Liver (tissue), 9 donors: ENCODE data around the gene FITM2. TPM values are rescaled to one million over a fixed set of nuclear protein-coding genes. Genes with fewer than 3 reads are reported as not detected.

Experiments used
- DNase-seq: peaks from one replicate; pipeline ENCODE4 v3.0.0-alpha.2; 2017; ENCODE audit warnings: low spot score
- H3K27ac ChIP-seq, 2 donors: one replicate each; pipeline ENCODE4 v1.7.0; 2013; ENCODE audit warnings: inconsistent platforms in 2 of 2, low read length in 2 of 2, control low read depth in 1 of 2, low read depth in 1 of 2, mild to moderate bottlenecking in 1 of 2
- H3K27me3 ChIP-seq, 4 donors: one replicate each; pipeline versions ENCODE4 v1.6.1 to v1.7.0; 2013; ENCODE audit warnings: low read length in 3 of 4, inconsistent platforms in 1 of 4, mild to moderate bottlenecking in 1 of 4, moderate library complexity in 1 of 4; ENCODE audit not compliant: control insufficient read depth in 4 of 4, insufficient read depth in 4 of 4
- H3K36me3 ChIP-seq, 4 donors: one replicate each; pipeline versions ENCODE4 v1.6.1 to v1.7.0; 2013; ENCODE audit warnings: low read length in 3 of 4, mild to moderate bottlenecking in 3 of 4, low read depth in 1 of 4, moderate library complexity in 1 of 4; ENCODE audit not compliant: control insufficient read depth in 4 of 4, insufficient read depth in 3 of 4
- H3K4me1 ChIP-seq, 4 donors: one replicate each; pipeline versions ENCODE4 v1.6.1 to v1.7.0; 2013; ENCODE audit warnings: low read length in 3 of 4, mild to moderate bottlenecking in 3 of 4, moderate library complexity in 1 of 4; ENCODE audit not compliant: control insufficient read depth in 4 of 4, insufficient read depth in 4 of 4
- H3K4me3 ChIP-seq, 3 donors: one replicate each; pipeline versions ENCODE4 v1.6.1 to v1.7.0; 2013; ENCODE audit warnings: low read length in 3 of 3, control low read depth in 1 of 3, low read depth in 1 of 3, mild to moderate bottlenecking in 1 of 3
- H3K9ac ChIP-seq, 2 donors: one replicate each; pipeline ENCODE4 v1.7.0; 2013; ENCODE audit warnings: low read length in 2 of 2, mild to moderate bottlenecking in 2 of 2, moderate library complexity in 2 of 2, control low read depth in 1 of 2, low read depth in 1 of 2
- H3K9me3 ChIP-seq, 4 donors: one replicate each; pipeline versions ENCODE4 v1.6.1 to v1.7.0; 2013; ENCODE audit warnings: low read length in 3 of 4; ENCODE audit not compliant: control insufficient read depth in 4 of 4
- ATF3 ChIP-seq: IDR thresholded peaks from 2 replicates; pipeline ENCODE4 v1.6.1; 2016; ENCODE audit warnings: antibody characterized with exemption
- CTCF ChIP-seq: fragments of 150-350 bp; IDR thresholded peaks from 2 replicates; pipeline ENCODE4 v1.5.1; 2017; ENCODE audit warnings: improper control_type of control experiment, low read depth, low read length; ENCODE audit not compliant: missing input control
- EGR1 ChIP-seq, 2 donors: IDR thresholded peaks; 2 replicates each; pipeline ENCODE4 v1.6.1; 2016 to 2018; ENCODE audit warnings: antibody characterized with exemption in 2 of 2, low read depth in 2 of 2
- FOXA1 ChIP-seq: IDR thresholded peaks from 2 replicates; pipeline ENCODE4 v1.6.1; 2016; ENCODE audit warnings: antibody characterized with exemption
- FOXA2 ChIP-seq: IDR thresholded peaks from 2 replicates; pipeline ENCODE4 v1.6.1; 2016; ENCODE audit warnings: antibody characterized with exemption
- GABPA ChIP-seq, 2 donors: IDR thresholded peaks in 1 of 2; conservative IDR thresholded peaks in 1 of 2; 2 replicates each; pipeline ENCODE4 v1.6.1; 2016; ENCODE audit warnings: antibody characterized with exemption in 2 of 2, mild to moderate bottlenecking in 1 of 2, moderate library complexity in 1 of 2
- HNF4G ChIP-seq: IDR thresholded peaks from 2 replicates; pipeline ENCODE4 v1.6.1; 2016; ENCODE audit warnings: antibody characterized with exemption
- JUND ChIP-seq, 2 donors: IDR thresholded peaks; 2 replicates each; pipeline ENCODE4 v1.6.1; 2016; ENCODE audit warnings: antibody characterized with exemption in 2 of 2
- MAX ChIP-seq: IDR thresholded peaks from 2 replicates; pipeline ENCODE4 v1.6.1; 2016; ENCODE audit warnings: antibody characterized with exemption
- NR2F2 ChIP-seq: IDR thresholded peaks from 2 replicates; pipeline ENCODE4 v1.6.1; 2016; ENCODE audit warnings: antibody characterized with exemption
- RAD21 ChIP-seq, 2 donors: IDR thresholded peaks; 2 replicates each; pipeline ENCODE4 v1.6.1; 2016; ENCODE audit warnings: antibody characterized with exemption in 2 of 2, mild to moderate bottlenecking in 2 of 2
- RXRA ChIP-seq, 2 donors: IDR thresholded peaks; 2 replicates each; pipeline ENCODE4 v1.6.1; 2017 to 2018; ENCODE audit warnings: antibody characterized with exemption in 2 of 2, mild to moderate bottlenecking in 1 of 2
- SP1 ChIP-seq: IDR thresholded peaks from 2 replicates; pipeline ENCODE4 v1.6.1; 2018; ENCODE audit warnings: antibody characterized with exemption, mild to moderate bottlenecking
- TAF1 ChIP-seq: conservative IDR thresholded peaks from 2 replicates; pipeline ENCODE4 v1.6.1; 2016; ENCODE audit warnings: antibody characterized with exemption, mild to moderate bottlenecking
- YY1 ChIP-seq: IDR thresholded peaks from 2 replicates; pipeline ENCODE4 v1.6.1; 2016; ENCODE audit warnings: antibody characterized with exemption, mild to moderate bottlenecking
- ZBTB33 ChIP-seq: IDR thresholded peaks from 2 replicates; pipeline ENCODE4 v1.6.1; 2016; ENCODE audit warnings: antibody characterized with exemption
- WGBS: extraction: QIAGEN DNeasy Blood & Tissue Kit; methylation state at CpG from one replicate; pipeline ENCODE4 v1.1.7; 2013; 5-methylcytosine and 5-hydroxymethylcytosine counted together
- polyA plus RNA-seq, 2 donors: library from polyadenylated mRNA; stranded (reverse) in 1 of 2; unstranded in 1 of 2; fragments of 200-250 nt in 1 of 2; fragments of >200 nt in 1 of 2; fragmentation: Nextera tagmentation in 1 of 2; extraction: Ambion mirVana in 1 of 2; gene quantifications; one replicate each; pipeline versions ENCODE4 v1.2.1 to v1.2.3, GENCODE V29; 2013 to 2015
- total RNA-seq, 2 donors: library from RNA; depleted of rRNA; stranded (reverse); fragments of >200 nt; gene quantifications; one replicate each; pipeline ENCODE4 v1.2.3, GENCODE V29; 2014
- donor health status: healthy.
- donor health status: healthy.
- donor health status: healthy.
- donor health status: healthy.
- donor health status: healthy.

Gene FITM2
- total and polyA plus RNA-seq, 4 donors: 3.3 to 9.9 (median 3.9) TPM

GRCh38 chr20:44268802-44269201 is 42.2 kb downstream of the FITM2 start:
- Histone ChIP-seq H3K4me3 (no peak overlapping the region), H3K4me1 (no peaks in the 10 kb centered on the region), H3K27ac (no peak overlapping the region), H3K27me3 (no peaks in the 10 kb centered on the region), H3K9ac (no peak overlapping the region), H3K36me3 (peaks cover 0 to 4% (median 0%) of the 10 kb centered on the region in 4 donors), H3K9me3 (no peaks in the 10 kb centered on the region)
- no peak for DNase-seq
- no peak for TF ChIP-seq SP1
- no peak for TF ChIP-seq NR2F2
- no peak for TF ChIP-seq CTCF
- TF ChIP-seq JUND (IDR thresholded peaks at IDR 0.05): no peak
- no peak for TF ChIP-seq MAX
- TF ChIP-seq YY1: no peak
- no peak for TF ChIP-seq ATF3
- no peak for TF ChIP-seq EGR1 (IDR thresholded peaks at IDR 0.05; ENCODE audit: low read depth in 2 of 2)
- TF ChIP-seq GABPA (IDR thresholded peaks at IDR 0.05 in 1 of 2, conservative IDR thresholded peaks at IDR 0.05 in 1 of 2): no peak
- TF ChIP-seq RAD21 (IDR thresholded peaks at IDR 0.05): no peak
- WGBS: 95% methylated on average over 5 of the region's 5 CpGs

GRCh38 chr20:44264287-44264686 is 46.7 kb downstream of the FITM2 start:
- no peak overlapping the region for H3K27ac ChIP-seq
- no peaks in the 10 kb centered on the region for H3K9me3 ChIP-seq
- no peak overlapping the region for H3K9ac ChIP-seq
- no peak for TF ChIP-seq JUND (IDR thresholded peaks at IDR 0.05)
- no peak for TF ChIP-seq RAD21 (IDR thresholded peaks at IDR 0.05)
- no peak for TF ChIP-seq ATF3
- TF ChIP-seq CTCF: no peak
- no peak for TF ChIP-seq TAF1
- TF ChIP-seq GABPA (IDR thresholded peaks at IDR 0.05 in 1 of 2, conservative IDR thresholded peaks at IDR 0.05 in 1 of 2): no peak
- no peak for TF ChIP-seq YY1
- H3K4me1 ChIP-seq: no peaks in the 10 kb centered on the region
- no peak overlapping the region for H3K4me3 ChIP-seq
- H3K27me3 ChIP-seq: no peaks in the 10 kb centered on the region
- 77% methylated on average over 5 of the region's 5 CpGs for WGBS
- H3K36me3 ChIP-seq: no peaks in the 10 kb centered on the region
- no peak for DNase-seq

- no peaks in the 10 kb centered on the region for H3K9me3 ChIP-seq
- no peaks in the 10 kb centered on the region for H3K27me3 ChIP-seq
- no peaks in the 10 kb centered on the region for H3K36me3 ChIP-seq
- H3K9ac ChIP-seq: no peak overlapping the region
- H3K4me3 ChIP-seq: no peak overlapping the region
- no peak for DNase-seq
- H3K27ac ChIP-seq: no peak overlapping the region
- WGBS: 93% methylated on average over 28 of the region's 28 CpGs
- no peaks in the 10 kb centered on the region for H3K4me1 ChIP-seq
- TF ChIP-seq FOXA1 (no peak), ATF3 (no peak), MAX (no peak), GABPA (IDR thresholded peaks at IDR 0.05 in 1 of 2, conservative IDR thresholded peaks at IDR 0.05 in 1 of 2) (no peak), NR2F2 (no peak), ZBTB33 (no peak), TAF1 (no peak), RXRA (IDR thresholded peaks at IDR 0.05) (no peak), RAD21 (IDR thresholded peaks at IDR 0.05) (no peak), EGR1 (IDR thresholded peaks at IDR 0.05; ENCODE audit: low read depth in 2 of 2) (no peak), JUND (IDR thresholded peaks at IDR 0.05) (no peak), SP1 (no peak), YY1 (no peak), HNF4G (no peak), FOXA2 (no peak)
These were observed 52.6 kb downstream of the FITM2 start for GRCh38 chr20:44258226-44258890.
